ENCODE data around the gene UNK. TPM values are rescaled to one million over a fixed set of nuclear protein-coding genes. Genes with fewer than 3 reads are reported as not detected.

Gene UNK
- total RNA-seq, 4 donors from 2014 or later: 6.9 to 69.7 (median 45.5) TPM

- H3K27ac ChIP-seq: no peak overlapping the region
- no peaks in the 10 kb centered on the region for H3K27me3 ChIP-seq
- intact Hi-C loops (cut with DNase I; ENCODE audit: low total_unique reads): no loop called here
- no peak for DNase-seq
- H3K4me3 ChIP-seq: no peak overlapping the region
- H3K36me3 ChIP-seq: no peaks in the 10 kb centered on the region
- no peaks in the 10 kb centered on the region for H3K4me1 ChIP-seq
- H3K9me3 ChIP-seq: no peaks in the 10 kb centered on the region
- TF ChIP-seq POLR2A (IDR thresholded peaks at IDR 0.05): no peak
- no peak for TF ChIP-seq CTCF (IDR thresholded peaks at IDR 0.05)
Measured at GRCh38 chr17:75837899-75838298, 53.3 kb downstream of the UNK start.

- H3K4me3 ChIP-seq: no peak overlapping the region
- no peaks in the 10 kb centered on the region for H3K4me1 ChIP-seq
- no peak for TF ChIP-seq POLR2A (IDR thresholded peaks at IDR 0.05)
- no peak for TF ChIP-seq CTCF (IDR thresholded peaks at IDR 0.05)
- H3K36me3 ChIP-seq: no peaks in the 10 kb centered on the region
- no peaks in the 10 kb centered on the region for H3K27me3 ChIP-seq
- DNase-seq: no peak
- no peak overlapping the region for H3K27ac ChIP-seq
- intact Hi-C loops (cut with DNase I; ENCODE audit: low total_unique reads): no loop called here
- H3K9me3 ChIP-seq: no peaks in the 10 kb centered on the region
Measured at GRCh38 chr17:75838410-75838809, 53.8 kb downstream of the UNK start.

- Histone ChIP-seq H3K27ac (no peak overlapping the region), H3K27me3 (no peaks in the 10 kb centered on the region), H3K9me3 (no peaks in the 10 kb centered on the region), H3K4me1 (peaks cover 0 to 2% of the 10 kb centered on the region in 2 donors), H3K4me3 (no peak overlapping the region), H3K36me3 (no peaks in the 10 kb centered on the region)
- DNase-seq: no peak
- TF ChIP-seq CTCF (IDR thresholded peaks at IDR 0.05) (no peak), POLR2A (IDR thresholded peaks at IDR 0.05) (no peak)
- intact Hi-C loops (cut with DNase I; ENCODE audit: low total_unique reads): loop anchor here (10.0 kb wide), 1 partner anchor 55 kb away; the partner anchor contains the start of gene TRIM65
Measured at GRCh38 chr17:75839942-75840798, 55.6 kb downstream of the UNK start.

GRCh38 chr17:75840799-75841164, 56.2 kb downstream of the UNK start:
- no peak for DNase-seq
- TF ChIP-seq CTCF (IDR thresholded peaks at IDR 0.05) (no peak), POLR2A (IDR thresholded peaks at IDR 0.05) (no peak)
- H3K4me3 ChIP-seq: no peak overlapping the region
- H3K27me3 ChIP-seq: no peaks in the 10 kb centered on the region
- no peaks in the 10 kb centered on the region for H3K36me3 ChIP-seq
- intact Hi-C loops (cut with DNase I; ENCODE audit: low total_unique reads): loop anchor here (10.0 kb wide), 1 partner anchor 54 kb away; the partner anchor contains the start of gene TRIM65
- H3K9me3 ChIP-seq: no peaks in the 10 kb centered on the region
- peaks cover 4 to 5% of the 10 kb centered on the region in 2 donors for H3K4me1 ChIP-seq
- H3K27ac ChIP-seq: no peak overlapping the region

GRCh38 chr17:75842411-75842810, 57.8 kb downstream of the UNK start:
- Histone ChIP-seq H3K9me3 (no peaks in the 10 kb centered on the region), H3K27me3 (no peaks in the 10 kb centered on the region), H3K36me3 (no peaks in the 10 kb centered on the region), H3K4me1 (peaks cover 4 to 14% of the 10 kb centered on the region in 2 donors), H3K27ac (no peak overlapping the region), H3K4me3 (no peak overlapping the region)
- TF ChIP-seq POLR2A (IDR thresholded peaks at IDR 0.05) (no peak), CTCF (IDR thresholded peaks at IDR 0.05) (no peak)
- intact Hi-C loops (cut with DNase I; ENCODE audit: low total_unique reads): loop anchor here (10.0 kb wide), 1 partner anchor 52 kb away; the partner anchor contains the start of gene TRIM65
- DNase-seq: no peak
